Measurements from ENCODE around the gene RNASET2.

The RNASET2 gene

GRCh38 chr6:166956444-166957086 is at the start of gene RNASET2:
Gene RNASET2, minus strand, starts transcription at chr6:166956550. Its CDS starts 368 bp downstream, at chr6:166956182.
- peak; percentile 62 for DNase-seq

GRCh38 chr6:167005350-167006159 is 49.2 kb upstream of the RNASET2 start:
- DNase-seq, result no peak

DNA sequence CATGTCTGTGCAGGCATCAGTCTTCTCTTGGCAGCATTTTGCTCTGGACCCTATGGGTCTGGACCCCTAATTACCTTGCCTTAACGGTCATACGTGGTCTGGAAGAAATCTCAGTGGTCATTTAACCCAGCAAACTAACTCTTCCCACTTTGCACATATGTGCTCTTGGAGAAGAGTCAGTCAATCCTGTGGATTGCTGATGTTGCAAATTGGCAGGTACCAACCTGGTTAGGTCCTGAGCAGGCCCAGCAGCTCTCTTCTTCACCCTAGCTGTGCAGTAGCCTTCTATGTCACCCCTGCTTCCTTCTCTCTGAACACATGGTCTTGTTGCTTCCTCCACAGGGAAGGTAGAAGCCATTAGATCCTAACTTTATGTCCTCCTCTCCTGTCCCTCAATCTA is 44.4 kb upstream of the RNASET2 start:
- no peak for DNase-seq

DNA sequence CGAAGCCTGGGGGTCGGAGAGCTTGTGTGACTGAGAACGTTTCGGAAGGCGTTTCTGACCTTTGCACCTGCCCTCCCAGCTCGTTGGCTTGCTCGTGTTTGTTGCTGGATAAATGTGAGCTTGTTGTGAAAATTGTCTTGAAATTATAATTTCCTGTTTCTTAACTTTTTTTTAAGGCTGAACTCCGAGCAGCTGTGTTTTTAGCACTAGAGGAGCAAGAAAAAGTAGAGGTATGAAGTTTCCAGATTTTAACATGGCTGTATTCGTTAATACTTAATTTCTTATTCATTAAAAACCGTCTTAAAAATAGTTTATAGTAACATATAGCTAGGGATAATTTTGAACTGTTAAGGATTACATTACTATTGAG is 43.5 kb upstream of the RNASET2 start:
- DNase-seq, result no peak

DNA sequence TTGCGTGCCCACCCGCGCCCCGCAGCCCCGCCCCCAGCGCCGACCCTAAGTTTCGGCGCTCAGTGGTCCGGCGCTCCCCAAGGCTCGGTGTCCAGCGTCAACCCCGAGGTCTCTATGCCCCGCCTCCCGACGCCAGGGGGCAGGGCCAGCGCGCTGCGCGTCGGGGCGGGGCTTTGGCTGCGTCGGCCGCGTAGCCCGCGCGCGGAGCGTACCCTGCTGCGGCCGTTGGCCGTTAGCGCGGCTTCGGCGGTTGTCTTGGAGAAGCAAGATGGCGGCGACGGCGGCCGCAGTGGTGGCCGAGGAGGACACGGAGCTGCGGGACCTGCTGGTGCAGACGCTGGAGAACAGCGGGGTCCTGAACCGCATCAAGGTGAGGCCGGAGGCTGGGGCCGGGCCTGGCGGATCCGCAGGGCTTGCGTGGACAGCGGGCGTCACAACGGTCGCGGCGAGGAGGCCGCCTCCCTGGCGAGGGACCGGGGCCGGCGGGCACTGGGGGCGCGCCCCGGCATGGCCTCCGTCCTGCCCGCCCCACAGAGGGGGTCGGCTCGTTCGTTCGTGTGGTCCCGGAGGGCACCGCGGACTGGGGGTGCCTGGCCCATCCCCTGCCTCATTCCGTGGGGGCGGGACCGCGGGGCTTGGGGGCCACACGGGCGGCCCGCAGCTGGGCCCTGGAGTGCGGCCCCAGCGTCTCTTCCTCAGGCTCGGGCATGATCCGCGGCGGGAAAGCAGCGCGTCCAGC is 43.0 kb upstream of the RNASET2 start, which contains the start of gene CEP43:
TSS of gene CEP43 (plus strand) at position 253 of the 739 bp plus-strand sequence. CDS start at position 269, 16 bp downstream.
- peak; percentile 72 for DNase-seq

DNA sequence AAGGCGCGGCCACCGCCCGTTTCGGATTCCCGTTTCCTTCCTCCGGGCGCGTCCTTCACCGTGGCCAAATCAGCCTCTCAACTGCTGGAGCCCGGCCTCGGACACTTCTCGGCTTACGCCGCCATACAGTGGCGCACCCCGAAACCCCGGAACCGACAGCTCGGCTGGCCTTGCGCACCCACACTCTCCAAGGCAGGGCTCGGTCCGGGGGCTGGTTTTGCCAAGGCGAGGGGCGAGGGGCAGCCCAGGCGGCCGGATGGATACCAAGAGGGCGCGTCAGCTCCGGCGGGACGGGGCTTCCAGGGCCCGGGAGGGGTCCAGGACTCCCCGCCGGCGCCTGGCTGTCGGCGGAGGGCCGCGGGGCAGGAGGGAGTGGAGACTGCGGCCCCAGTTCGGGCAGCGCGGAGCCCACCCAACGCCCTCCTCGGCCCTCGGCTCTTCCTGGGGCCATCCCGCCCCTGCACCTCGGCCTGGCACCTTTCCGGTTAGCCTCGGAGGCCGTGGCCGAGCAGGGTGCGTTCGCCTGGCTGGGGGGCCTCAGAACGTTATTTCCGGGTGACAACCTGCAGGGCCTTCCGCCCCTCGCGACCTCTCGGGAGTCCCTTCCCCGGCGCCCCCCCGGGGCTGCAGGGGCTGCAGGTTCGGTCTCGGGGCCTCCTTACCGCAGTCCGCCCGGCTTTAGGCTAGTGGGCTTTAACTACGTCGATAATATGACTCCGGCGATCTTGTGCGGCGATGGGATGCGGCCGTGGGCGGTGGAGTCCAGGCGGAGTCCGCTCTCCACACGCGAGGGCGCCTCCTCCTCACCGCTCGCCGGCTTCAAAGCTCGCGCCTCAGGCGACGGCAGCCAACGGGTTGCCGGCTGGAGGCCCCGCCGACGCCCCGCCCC is 42.1 kb upstream of the RNASET2 start:
- no peak for DNase-seq

DNA sequence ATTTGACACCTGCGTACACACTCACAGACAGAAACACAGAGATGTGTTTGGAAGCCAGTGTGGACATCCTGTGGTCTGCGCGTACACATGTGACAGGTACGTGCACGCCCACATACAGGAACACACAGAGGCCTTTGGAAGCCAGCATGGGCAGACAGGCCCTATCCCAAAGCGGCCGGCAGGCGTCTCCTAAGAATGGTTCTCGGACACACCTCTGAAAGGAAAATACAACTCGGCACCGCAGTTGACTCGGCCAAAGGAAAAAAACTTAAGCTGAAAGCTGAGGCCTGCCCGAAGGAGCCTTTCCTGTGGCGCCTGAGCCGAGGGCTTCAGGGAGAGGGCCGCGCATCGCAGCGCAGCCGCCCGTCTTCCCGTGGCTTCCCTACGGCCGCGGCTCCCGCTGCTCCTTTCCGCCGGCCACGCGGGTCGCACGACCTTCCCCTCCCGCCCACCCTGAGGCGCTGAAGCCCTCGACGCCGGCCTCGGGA is 41.5 kb upstream of the RNASET2 start:
- peak; percentile 18 for DNase-seq

- DNase-seq, result no peak
These were observed 41.0 kb upstream of the RNASET2 start for GRCh38 chr6:166997348-166997747.

- no peak for DNase-seq
These were observed 40.1 kb upstream of the RNASET2 start for GRCh38 chr6:166996406-166996805.

DNA sequence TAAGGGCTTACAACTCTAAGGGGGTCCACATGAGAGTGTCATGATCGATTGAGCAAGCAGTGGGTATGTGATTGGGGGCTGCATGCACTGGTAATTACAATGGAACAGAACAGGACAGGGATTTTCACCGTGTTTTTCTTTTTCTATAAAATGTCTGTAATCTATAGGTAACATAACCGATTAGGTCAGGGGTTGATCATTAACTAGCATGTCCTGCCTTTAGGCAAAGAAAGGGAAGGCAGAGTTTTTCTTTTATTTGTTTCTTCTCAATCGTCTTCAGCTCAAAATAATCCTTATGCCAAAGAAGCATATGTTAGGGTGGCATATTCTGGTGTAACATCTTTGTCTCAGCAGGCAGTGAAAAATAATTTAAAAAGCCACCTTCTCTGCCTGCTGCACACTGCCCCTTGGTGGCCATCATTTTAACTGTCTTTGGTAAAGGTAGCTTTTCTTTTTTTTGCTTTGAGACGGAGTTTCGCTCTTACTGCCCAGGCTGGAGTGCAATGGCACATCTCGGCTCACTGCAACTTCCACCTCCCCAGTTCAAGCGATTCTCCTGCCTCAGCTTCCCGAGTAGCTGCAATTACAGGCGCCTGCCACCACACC is 33.2 kb upstream of the RNASET2 start:
- DNase-seq, result no peak

DNA sequence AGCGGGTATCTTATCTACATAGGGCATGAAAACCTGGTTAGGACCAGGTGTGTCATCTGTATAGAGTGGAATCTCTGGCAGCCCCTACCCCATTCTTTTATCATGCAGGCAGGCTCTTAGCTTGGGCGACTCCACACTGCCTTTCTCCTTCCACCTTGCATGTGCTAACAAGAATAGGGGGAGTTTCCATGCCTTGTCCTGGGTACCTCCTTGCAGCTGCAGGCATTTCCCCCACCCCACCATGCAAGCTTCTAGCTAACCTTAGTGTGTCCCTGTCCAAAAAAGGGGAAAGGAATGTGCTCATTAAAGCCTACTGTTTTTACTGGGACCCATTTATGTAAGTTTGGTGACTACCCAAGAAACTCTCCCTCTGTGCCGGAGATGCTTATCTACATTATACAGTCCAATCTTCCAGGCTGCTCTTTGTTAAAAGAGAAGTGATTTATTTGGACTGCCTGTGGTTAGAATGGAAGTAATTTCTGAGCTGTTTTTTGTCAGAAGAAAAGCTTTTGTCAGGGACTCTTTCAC is 32.4 kb upstream of the RNASET2 start:
- DNase-seq, result no peak

DNA sequence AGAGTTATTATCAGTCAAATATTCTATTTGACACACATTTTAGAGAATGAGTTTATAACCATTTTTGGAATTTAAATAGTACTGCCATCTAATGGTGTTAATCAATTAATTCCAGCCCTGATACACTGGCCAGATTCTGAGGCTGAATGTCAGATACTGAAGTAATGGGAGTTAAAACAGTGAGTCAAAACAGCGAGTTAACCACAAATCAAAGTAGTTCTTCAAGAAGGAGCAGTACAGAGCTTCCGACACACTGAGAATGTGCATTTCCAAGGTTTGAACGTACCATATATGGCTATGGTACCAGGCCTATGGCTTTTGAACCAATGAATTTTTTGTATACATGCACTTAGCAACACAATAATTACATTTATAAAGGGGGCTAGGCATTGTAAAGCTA is 31.6 kb upstream of the RNASET2 start:
- DNase-seq, result no peak

- no peak for DNase-seq
These were observed 31.1 kb upstream of the RNASET2 start for GRCh38 chr6:166987448-166987847.

GRCh38 chr6:166980738-166981137 is 24.4 kb upstream of the RNASET2 start:
- DNase-seq, result no peak

- no peak for DNase-seq
These were observed 21.5 kb upstream of the RNASET2 start for GRCh38 chr6:166977621-166978525.

DNA sequence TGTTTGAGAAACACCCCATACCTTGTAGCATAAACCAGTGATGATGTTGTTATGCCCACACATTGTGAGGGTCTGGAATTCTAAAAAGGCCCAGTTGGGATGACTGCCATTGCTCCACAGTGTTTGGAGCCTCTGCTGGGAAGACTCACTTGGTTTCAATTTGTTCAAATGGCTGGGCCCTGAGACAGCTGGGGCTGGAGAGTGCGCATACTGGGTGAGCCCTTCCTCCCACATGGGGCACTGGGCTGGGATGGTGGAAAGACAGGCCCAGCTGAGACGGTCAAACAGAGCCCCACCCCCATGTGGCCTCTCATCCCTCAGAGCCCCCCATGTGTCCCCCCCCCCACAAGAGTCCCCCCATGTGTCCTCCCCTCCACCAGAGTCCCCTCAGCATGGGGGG is 20.3 kb upstream of the RNASET2 start:
- DNase-seq, result no peak

- no peak for DNase-seq
These were observed 15.8 kb upstream of the RNASET2 start for GRCh38 chr6:166972101-166972500.

- no peak for DNase-seq
These were observed 14.9 kb upstream of the RNASET2 start for GRCh38 chr6:166971271-166971670.

- no peak for DNase-seq
These were observed 14.4 kb upstream of the RNASET2 start for GRCh38 chr6:166970776-166971175.

DNA sequence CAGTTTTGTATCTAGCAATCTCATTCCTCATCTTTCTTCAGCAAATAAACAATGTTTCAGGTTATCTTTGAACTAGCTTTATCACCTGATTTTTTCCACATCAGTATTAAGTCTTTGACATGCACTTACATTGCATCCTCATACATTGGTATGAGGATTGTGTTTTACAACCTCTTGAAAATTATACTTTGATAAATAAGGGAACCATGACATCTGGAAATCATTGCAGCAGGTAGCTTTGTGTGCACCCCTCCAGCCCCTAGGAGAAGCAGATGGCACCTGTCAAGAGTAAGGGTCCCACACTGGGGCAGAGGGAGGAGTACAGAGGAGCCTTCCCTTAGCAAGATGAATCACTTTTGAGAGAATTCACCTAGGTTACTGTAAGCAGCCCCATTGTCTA is 13.7 kb upstream of the RNASET2 start:
- DNase-seq, result no peak
